SU-DHL-6 (cell line): ENCODE measurements around the gene CAPN3.

Experiments
- EZH2phosphoT487 ChIP-seq: fragments of 200-600 bp; sonication (generic), shearing (Covaris generic); conservative IDR thresholded peaks from 2 replicates; pipeline ENCODE4 v1.6.1; 2018; ENCODE audit warnings: mild to moderate bottlenecking, antibody characterized with exemption, low read length, moderate library complexity, mixed read lengths
- TF ChIP-seq, protein P1 (sequence below): fragments of 200-600 bp; sonication (generic); IDR thresholded peaks from one replicate; pipeline ENCODE4 v1.5.1; 2017; ENCODE audit warnings: antibody characterized with exemption, mild to moderate bottlenecking, low read length, moderate library complexity; ENCODE audit not compliant: insufficient read depth, poor library complexity, severe bottlenecking

DNA sequence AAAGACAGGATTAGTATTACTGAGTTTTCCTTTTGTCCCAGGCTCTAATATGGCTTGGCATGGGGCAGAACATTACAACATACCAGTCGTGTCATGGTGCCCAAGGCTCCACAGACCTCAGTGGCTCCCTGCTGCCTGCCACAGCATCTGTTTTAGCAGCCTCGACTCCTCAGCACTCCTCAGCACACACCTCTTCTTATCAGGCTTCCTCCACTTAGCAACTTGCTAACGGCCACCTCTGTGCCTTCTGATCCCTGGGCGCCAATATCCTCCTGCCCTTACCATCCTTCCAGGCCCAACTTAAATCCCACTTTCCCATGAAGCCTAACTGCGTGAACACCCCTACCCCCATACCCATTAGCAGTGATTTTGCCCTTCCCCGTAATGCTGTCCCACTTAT lies 6.2 kb upstream of the CAPN3 start:
- TF ChIP-seq, protein P1, sequence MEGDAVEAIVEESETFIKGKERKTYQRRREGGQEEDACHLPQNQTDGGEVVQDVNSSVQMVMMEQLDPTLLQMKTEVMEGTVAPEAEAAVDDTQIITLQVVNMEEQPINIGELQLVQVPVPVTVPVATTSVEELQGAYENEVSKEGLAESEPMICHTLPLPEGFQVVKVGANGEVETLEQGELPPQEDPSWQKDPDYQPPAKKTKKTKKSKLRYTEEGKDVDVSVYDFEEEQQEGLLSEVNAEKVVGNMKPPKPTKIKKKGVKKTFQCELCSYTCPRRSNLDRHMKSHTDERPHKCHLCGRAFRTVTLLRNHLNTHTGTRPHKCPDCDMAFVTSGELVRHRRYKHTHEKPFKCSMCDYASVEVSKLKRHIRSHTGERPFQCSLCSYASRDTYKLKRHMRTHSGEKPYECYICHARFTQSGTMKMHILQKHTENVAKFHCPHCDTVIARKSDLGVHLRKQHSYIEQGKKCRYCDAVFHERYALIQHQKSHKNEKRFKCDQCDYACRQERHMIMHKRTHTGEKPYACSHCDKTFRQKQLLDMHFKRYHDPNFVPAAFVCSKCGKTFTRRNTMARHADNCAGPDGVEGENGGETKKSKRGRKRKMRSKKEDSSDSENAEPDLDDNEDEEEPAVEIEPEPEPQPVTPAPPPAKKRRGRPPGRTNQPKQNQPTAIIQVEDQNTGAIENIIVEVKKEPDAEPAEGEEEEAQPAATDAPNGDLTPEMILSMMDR = no peak
- no peak for TF ChIP-seq EZH2phosphoT487
